SW480 (cell line): ENCODE measurements around the gene GRIA1.
A peak's percentile ranks its signal among the peaks of the same experiment; 100 is the strongest.

Experiments
- DNase-seq: peaks from one replicate; pipeline ENCODE4 v3.0.0-alpha.2; 2016; ENCODE audit warnings: low spot score

GRIA1 gene

GRCh38 chr5:153551537-153552079 is 61.1 kb downstream of the GRIA1 start:
- peak; percentile 70 for DNase-seq

- DNase-seq, result no peak
Measured at GRCh38 chr5:153552886-153553285, 62.4 kb downstream of the GRIA1 start.

- no peak for DNase-seq
Measured at GRCh38 chr5:153555420-153556114, 65.1 kb downstream of the GRIA1 start.

- DNase-seq, result no peak
Measured at GRCh38 chr5:153558957-153559356, 68.5 kb downstream of the GRIA1 start.

- no peak for DNase-seq
Measured at GRCh38 chr5:153559926-153560325, 69.5 kb downstream of the GRIA1 start.

GRCh38 chr5:153562189-153562588 is 71.7 kb downstream of the GRIA1 start:
- no peak for DNase-seq

- DNase-seq, result no peak
Measured at GRCh38 chr5:153565822-153566221, 75.4 kb downstream of the GRIA1 start.

- DNase-seq, result no peak
Measured at GRCh38 chr5:153569036-153569435, 78.6 kb downstream of the GRIA1 start.

- DNase-seq, result no peak
Measured at GRCh38 chr5:153571162-153571561, 80.7 kb downstream of the GRIA1 start.

- DNase-seq, result no peak
Measured at GRCh38 chr5:153572411-153573145, 82.1 kb downstream of the GRIA1 start.

- DNase-seq, result no peak
Measured at GRCh38 chr5:153573326-153574033, 83.0 kb downstream of the GRIA1 start.

GRCh38 chr5:153584126-153584959 is 93.9 kb downstream of the GRIA1 start:
- no peak for DNase-seq

- no peak for DNase-seq
Measured at GRCh38 chr5:153584960-153585359, 94.5 kb downstream of the GRIA1 start.

- no peak for DNase-seq
Measured at GRCh38 chr5:153585622-153586277, 95.3 kb downstream of the GRIA1 start.

- DNase-seq, result no peak
Measured at GRCh38 chr5:153592081-153592480, 101.6 kb downstream of the GRIA1 start.

- no peak for DNase-seq
Measured at GRCh38 chr5:153594785-153595184, 104.3 kb downstream of the GRIA1 start.

- no peak for DNase-seq
Measured at GRCh38 chr5:153598099-153598498, 107.6 kb downstream of the GRIA1 start.

- no peak for DNase-seq
Measured at GRCh38 chr5:153601377-153601776, 110.9 kb downstream of the GRIA1 start.

- DNase-seq, result no peak
Measured at GRCh38 chr5:153605386-153605785, 114.9 kb downstream of the GRIA1 start.

GRCh38 chr5:153610009-153610408 is 119.5 kb downstream of the GRIA1 start:
- DNase-seq, result no peak

- no peak for DNase-seq
Measured at GRCh38 chr5:153610811-153611210, 120.3 kb downstream of the GRIA1 start.
